ENCODE results near the gene SFR1.
"Not testable (repeated sequence)": the region's sequence is repeated elsewhere in the genome, so short reads cannot be mapped to it uniquely, and the experiment has no call there.

Gene SFR1

DNA sequence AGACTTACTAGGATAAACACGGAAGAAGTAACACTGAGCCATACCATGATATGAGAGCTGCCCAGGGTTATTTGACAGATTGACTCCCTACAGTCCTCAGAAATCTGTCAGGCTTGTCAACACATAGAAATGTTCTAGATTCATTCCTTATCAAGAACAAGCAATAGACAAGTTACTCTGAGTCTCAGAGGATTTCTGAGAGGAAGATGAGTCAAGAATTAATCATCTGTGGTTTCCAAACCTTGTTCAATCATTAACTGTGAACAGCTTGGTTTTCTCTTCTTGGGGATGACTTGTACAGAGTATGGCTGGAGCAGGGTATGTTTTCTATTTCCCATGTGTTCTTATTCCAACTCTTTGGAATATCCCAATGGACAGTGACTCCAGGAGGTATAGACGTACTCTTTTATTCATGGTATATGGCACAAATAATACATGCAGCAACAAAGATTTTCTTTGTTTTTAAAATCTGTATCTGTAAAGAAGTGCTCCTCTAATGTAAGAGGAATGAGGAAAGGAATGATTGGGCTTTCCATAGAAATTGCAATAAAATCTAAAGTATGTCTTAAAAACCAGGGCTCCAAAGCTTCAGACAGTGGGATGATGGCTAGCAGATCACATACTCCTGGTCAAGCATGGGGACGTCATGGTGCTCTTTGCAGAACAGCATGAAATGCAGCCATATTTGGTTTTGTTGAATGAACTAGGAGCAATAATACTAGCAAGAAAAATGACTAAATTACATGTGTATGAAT is 11.9 kb upstream of the SFR1 start:
- no peak for DNase-seq

DNA sequence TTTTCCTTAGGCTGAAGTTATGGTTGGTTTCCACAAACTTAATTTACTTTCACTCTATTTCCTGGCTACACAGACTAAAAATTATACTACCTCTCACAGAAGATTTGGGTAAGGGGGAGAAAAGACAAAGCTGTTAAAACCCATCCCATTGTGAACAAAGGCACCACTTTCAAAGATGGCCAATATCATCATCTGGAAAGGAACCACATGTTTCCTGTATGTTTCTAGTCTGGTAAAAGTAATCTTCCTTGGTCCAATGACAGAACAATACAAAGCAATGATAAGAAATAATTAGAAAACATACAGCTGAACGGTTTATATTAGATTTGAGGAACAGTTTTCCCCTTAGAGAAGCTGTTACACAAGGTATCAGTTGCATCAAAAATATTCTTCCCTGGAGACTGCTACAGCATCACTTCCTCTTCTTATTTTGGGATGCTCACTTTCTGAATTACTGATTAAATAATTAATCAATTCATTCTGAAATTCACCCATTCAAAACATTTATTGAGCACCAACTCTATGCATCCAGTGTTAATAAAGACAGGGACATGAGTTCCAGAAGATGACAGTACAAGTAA is 8.5 kb upstream of the SFR1 start:
- DNase-seq, result no peak

DNA sequence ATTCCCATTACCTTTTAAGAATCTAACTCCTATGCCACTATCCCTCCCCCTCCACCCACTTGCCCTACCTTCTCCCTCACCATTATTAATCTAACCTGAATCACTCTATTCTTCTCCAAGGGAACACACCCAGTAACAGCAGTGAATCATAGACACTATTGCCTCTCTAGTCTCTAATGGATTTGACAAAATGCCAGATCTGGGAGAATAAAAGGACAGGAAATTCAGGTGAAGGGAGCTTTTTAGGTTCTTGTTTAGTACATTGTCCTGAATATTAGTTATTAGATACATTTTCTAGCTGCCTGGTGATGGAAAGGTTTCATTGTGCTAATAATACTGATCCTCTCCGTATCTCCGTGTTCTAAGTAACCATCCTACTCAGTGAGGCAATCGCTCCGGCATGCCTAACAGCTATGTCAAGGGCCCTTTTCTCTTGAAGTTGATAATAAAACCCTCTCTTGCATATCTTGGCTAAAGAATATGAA is 4.1 kb upstream of the SFR1 start:
- DNase-seq, result peak; percentile 3

DNA sequence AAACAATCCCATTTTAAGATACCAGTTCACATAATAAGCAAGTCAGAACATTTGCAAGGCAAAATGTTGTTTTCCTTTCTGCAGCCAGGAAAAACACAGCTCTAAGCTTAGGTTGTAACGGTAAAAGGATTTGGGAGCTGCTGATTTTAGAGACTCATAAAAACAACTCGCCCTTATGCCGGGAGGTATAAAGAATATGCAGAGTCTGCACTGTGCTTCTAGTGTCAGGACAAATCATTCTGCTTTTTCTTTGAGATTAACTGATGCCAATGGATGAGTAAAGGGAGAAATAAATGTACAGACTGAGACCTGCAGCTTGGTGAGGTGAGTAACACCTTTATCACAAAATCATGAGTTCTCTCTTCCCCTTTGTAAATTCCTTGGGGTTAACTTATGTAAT is 2.0 kb upstream of the SFR1 start:
- no peak for DNase-seq

DNA sequence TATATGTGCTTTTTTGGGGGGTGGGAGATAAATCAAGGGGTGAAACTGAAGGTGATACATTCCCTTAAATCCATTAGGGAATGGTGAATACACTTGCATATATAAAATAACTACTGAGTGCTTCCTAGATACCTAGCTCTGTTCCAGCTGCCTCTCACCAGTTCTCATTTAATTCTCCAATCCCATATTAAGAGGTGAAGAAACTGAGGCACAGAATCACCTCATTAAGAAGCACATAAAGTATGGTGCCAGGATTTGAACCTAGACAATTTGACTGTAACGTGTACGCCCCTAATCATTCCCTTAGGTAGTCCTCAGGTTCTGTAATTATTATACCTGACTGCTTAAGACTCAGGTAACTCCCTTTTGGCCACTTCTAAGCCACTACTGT is 1.5 kb upstream of the SFR1 start:
- no peak for DNase-seq

DNA sequence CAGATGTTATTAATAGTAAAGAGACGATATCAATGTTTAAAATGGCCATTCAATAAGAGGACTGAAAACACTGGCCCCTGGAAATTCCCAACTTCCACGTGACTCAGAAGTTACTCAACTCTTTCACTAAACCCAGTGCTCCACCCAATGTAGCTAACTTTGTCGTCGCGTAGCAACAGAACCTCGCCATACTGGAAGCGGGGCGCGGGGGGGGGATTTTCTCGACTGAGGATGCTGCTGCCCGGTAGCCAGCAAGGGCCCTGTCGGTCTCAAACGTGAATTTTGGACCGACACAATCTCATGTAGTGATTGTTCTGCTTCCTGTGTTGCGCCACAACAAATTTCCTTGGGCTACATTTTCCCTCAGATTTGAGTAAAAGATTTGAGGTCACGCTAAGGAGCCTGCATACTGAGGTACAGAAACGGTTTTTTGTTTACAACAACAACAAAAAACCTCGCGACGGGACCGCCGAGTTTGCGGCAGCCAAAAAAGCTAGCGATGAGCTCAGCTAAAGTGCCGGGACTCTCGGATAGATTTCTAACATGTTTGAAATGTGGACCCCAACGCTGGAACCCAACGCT is 977 bp upstream of the SFR1 start:
- no peak for DNase-seq

DNA sequence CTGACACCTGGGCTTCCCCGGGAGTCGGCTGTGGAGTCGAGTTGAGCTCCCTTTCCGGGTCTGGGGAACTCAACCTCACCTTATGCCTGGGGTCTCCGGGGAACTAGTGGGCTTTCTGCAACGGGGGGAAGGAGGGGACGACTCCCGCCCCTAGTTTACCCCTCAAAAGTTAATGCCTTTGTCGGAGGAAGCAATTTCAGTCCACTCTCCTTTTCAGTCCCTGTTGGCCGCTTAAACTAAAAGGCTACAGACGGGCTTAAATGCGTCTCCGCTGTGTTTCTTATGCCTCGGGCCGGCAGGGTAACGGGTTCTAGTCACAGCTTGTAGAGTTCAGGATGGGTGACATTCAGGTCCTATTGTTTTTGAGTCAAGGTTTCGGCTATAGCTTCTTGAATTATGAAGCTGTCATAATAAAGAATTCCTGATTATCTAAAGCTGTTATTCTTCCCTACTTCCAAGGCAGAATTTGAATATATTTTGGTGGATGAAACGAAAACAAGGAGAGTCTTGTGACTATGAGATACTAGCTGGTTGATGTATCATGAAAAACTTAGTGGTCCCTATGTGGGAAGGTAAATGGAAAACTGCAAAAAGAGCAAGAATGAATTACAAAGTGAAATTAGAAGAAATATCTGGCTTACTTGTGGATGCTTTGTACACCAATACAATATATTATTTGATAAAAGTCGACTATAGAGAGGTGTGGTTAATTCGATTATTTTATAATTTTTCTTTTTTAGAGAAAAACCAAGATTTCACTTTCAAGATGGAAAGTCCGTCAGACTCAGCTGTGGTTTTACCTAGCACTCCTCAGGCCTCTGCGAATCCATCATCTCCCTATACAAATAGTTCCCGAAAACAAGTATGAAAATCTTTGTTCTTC is 495 bp downstream of the SFR1 start:
- no peak for DNase-seq

DNA sequence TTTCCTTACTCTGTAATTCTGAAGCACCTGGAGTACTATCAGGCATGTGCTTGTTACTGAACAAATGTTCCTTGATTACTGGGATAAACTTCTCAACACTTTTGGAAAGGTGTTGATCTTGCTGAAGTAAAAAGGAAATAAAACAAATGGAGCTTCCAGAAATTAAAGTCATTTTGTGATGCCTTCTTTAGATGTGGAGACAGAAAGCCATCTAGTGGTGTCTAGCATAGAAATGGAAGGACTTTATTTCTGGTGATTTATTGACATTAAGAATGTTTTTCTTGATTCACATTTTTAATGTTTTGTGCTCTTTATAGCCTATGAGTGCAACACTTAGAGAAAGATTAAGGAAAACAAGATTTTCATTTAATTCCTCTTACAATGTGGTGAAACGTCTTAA is 1.4 kb downstream of the SFR1 start:
- no peak for DNase-seq

DNA sequence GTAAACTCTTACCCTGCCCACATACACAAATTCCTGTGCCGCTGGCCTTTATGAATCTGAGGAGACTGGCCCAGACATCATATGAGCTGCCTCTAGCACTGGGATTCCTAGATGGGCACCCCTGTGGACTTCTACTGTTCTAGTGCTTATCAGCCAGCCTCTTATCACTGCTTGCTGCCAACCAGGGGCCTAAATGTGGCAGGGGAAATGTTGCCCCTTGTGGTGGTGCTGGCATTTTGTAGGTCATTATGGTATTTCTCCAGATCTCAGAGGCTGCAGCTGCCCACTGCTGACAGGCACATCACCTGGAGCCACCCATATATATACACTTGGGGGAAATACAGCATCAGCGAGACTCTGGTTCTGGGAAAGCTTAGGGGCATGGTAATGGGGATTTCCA is 5.4 kb downstream of the SFR1 start:
- no peak for DNase-seq

DNA sequence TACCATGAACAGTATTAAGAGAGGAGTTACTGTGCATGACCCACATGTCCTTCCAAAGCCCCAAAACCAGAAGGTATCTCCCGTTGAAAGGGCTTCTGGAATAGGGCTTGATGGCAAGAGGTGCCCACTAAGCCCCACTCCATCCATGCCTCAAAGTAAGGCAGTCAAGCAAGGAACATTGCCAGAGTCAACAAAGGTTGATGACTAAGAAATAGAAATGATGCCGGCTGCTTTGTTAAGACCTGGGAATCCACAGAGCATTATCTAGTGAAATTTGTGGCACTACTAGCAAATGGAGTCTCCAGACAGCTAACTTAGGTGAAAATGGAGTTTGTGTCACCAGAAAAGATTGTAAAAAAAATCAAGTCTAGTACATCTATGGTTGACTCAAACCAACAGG is 6.2 kb downstream of the SFR1 start:
- no peak for DNase-seq

DNA sequence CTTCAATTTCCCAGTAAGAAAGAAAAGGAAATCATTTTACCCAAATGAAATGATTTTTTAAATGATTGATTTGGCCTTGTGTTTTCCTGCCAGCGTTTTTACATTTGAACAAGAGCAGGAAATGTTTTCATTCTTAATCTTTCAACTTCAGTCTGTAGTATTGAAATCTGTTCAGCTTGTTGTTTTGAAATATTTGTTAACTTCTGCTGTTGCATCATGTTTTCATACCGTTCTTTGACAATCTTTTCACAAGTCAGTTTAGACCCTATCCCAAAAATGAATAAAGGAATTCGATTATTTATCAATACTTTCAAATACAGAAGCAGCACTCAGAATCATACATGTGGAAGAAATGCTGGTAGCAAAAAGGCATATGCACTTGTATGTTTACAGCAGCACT is 8.1 kb downstream of the SFR1 start:
- no peak for DNase-seq

DNA sequence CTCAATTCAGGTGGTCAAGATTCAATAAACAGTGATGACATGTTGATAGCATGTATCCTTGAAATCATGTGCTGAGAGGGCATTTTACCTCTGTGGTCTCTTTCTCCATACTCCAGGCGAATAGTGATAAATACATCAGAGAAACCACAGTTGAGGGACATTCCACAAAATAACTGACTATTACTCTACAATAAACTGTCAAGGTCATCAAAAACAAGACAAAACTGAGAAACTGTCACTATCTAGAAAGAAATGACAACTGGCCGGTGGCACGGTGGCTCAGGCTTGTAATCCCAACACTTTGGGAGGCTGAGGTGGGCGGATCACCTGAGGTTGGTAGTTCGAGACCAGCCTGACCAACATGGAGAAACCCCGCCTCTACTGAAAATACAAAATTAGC is 16.2 kb downstream of the SFR1 start:
- DNase-seq, result no peak

DNA sequence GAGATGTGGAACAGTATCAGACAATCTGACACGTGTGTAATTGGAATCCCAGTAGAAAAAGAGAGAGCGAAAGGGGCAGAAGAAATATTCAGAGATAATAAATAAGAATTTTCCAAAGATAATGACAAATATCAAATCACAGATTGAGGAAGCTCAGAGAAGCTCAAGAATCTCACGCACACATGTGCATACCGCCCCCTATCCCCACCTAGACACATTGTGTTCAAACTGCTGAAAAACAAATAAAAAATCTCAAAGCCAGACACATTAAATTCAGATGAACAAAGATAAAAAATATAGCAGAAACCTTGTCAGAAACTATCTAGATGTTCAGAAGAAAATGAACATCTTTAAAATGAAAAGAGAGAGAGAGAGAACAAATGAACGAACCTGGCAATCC is 17.2 kb downstream of the SFR1 start:
- DNase-seq, result no peak

DNA sequence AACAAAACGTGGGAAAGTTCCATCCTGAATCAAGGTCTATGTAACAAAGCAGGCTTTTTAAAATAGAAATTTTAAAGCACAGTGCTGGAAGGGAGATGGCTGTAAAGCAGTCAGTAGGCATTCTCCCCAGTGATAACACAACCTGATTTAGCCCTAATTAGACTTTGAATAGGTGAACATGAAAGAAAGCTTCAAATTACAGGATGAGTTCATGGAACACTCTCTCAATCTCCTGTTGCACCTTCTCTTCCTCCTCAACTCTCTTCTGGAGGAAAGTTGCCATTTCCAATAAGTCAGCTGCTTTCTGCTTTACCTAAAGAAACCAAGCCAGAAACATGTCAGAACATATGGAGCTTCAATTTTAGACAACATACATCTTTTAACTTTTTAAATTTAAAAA is 20.1 kb downstream of the SFR1 start:
- no peak for DNase-seq

DNA sequence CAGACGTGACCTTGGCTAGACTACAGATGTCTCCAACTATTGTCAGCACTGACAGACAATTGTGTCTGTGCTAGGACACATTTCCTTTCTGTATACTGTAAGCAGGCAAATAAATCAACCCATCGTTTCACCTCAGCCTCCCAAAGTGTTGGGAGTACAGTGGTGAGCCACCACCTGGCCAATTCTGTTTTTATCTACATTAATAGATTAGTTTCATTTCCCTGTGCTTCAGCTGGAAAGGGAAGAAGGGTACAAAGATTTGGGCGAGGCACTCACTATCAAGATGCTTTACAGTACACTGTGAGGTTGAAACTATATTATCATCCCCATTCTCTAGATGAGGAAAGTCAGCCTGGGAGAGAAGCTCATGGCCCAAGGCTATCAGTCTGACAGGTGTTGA is 21.9 kb downstream of the SFR1 start:
- no peak for DNase-seq

DNA sequence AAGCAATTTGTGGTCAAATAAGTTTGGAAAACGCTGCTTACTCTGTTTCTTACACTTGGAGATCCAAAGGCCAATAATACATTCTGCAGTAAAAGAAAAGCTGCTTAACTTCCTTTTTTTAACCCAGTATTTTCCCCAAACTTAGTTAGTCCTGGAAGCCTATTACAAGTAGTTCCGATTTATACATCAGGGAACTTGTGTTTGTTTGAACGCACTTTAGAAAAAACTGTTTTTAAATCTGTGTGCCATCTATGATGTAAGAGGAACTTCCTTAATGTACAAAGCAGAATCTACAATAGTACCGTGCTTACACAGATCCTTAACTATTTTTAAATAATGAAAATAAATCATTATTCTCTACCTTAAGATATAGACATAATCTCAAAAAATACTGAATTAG is 23.0 kb downstream of the SFR1 start:
- DNase-seq, result no peak

DNA sequence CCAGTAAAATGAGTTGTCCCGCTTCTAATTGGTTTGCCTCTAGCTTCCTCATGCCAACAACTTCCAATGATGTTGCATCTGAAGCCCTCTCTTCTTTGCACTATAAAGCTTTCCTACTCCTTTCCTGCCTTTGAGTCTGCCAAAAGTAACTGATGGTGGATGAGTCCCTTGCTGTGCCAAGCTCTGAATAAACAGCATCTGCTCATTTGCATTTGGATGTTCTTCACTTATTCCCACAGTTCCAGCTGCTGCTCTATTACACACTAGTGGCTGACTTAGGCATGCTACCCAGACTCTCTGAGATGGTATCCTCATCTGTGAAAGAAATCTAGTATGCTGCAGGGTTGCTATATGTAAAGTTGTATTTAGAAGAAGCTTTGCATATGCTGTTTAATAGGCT is 24.9 kb downstream of the SFR1 start:
- DNase-seq, result no peak

DNA sequence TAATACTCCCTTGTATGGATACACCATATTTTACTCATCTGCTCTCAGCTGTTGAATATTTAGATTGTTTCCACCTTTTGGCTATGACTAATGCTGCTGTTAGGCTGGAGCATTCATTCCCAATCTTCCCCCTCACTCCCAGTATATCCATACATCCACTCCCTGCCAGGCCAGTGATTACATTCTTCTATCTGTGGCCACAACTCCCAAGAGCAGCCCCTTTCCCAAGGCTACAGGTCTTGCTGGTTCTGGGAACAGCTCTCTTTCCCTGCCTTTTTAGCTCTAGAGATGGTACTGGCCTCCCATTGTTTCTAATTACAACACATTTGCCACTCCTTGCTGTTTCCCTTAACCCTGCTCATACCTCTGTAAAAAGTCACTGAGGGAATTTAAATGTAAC is 28.2 kb downstream of the SFR1 start:
- DNase-seq, result no peak

DNA sequence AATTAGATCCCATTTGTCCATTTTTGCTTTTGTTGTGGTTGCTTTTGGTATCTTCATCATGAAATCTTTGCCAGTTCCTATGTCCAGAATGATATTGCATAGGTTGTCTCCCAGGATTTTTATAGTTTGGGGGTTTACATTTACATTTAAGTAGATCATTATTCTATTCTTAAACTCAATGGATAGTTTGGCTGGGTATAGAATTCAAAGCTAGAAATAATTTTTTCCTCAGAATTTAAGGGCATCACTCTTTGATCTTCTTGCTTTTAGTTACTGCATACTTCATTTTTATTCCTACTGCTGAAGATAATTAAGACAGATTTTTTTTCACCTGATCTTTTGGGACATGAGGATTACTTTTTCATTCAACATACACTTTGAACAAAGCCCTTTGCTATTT is 29.8 kb downstream of the SFR1 start:
- DNase-seq, result no peak

DNA sequence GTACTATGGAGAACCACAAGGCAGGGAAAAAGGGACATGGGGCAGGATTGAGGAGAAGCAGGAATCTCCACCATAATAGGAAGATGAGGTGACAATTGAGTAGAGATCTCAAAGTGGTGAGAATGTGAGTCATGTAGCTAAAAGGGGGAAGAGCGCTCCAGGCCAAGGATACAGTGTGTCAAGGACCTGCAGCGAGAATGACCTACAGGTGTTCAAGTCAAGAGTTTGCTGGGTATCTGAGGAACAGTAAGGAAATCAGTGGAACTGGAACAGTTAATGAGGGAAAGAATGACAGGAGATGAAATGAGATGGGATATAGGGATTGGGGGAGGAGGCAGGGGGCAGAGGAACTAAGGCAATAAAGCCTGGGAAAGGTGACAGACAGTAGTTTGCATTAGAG is 33.6 kb downstream of the SFR1 start:
- no peak for DNase-seq

DNA sequence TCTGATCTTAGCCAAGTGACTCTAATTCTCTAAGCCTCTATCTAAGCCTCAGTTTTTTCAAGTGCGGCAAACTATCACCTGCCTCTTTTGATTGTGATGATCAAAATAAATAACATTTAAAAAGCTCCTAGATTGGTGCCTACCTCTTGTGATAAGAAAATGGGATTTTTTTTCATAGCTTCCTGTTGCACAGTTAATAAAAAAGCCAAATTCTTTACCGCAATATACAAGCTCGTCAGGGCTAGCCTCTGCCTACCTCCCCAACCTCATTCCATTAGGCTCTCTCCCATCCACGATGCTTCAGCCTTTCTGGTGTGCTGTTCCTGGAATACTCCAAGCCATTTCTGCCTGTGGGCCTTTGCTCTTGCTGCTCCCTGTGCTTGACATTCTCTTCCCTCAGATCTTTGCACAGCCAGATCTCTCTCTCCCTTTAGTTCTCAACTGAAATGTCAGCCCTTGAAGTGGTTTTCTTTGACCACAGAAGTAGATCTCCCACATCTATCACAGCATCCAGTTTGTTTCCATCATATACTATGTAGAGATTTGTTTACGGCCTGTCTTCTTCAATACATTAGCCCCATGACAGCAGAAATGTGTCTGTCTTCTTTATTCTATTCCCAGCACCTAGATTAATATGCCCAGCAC is 48.8 kb downstream of the SFR1 start:
- no peak for DNase-seq

DNA sequence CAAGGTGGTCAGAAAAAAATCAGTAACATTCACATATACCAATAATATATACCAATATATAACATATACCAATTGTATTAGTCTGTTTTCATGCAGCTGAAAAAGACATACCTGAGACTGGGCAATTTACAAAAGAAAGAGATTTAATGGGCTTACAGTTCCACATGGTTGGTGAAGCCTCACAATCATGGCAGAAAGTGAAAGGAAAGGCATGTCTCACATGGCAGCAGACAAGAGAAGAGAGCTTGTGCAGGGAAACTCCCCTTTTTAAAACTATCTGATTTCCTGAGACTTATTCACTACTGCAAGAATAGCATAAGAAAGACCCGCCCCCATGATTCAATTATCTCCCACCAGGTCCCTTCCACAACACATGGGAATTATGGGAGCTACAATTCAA is 52.2 kb downstream of the SFR1 start:
- not testable (repeated sequence) for DNase-seq
